ENCODE measurements around the gene ZNF787. TPM values are rescaled to one million over a fixed set of nuclear protein-coding genes. Genes with fewer than 3 reads are reported as not detected.
A peak's percentile ranks its signal among the peaks of the same experiment; 100 is the strongest.

The ZNF787 gene
- total and polyA plus RNA-seq, 2 of the 13 experiments (the other 11 are each of a cell fraction or from before 2014, with no cell fraction given) = 15.1 to 42.8 TPM

DNA sequence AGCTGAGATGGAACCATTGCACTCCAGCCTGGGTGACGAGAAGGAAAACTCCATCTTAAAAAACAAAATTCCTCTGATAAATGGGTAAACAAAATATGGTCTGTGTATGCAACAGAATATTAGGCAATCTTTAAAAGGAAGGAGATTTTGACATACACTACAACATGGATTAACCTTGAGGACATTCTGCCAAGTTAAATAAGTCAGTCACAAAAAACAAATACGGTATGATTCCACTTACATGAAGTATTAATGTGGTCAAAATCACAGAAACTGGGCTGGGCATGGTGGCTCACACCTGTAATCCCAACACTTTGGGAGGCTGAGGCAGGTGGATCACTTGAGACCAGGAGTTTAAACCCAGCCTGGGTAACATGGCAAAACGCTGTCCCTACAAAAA is 17.0 kb upstream of the ZNF787 start (continued):
- TF ChIP-seq, protein P1, sequence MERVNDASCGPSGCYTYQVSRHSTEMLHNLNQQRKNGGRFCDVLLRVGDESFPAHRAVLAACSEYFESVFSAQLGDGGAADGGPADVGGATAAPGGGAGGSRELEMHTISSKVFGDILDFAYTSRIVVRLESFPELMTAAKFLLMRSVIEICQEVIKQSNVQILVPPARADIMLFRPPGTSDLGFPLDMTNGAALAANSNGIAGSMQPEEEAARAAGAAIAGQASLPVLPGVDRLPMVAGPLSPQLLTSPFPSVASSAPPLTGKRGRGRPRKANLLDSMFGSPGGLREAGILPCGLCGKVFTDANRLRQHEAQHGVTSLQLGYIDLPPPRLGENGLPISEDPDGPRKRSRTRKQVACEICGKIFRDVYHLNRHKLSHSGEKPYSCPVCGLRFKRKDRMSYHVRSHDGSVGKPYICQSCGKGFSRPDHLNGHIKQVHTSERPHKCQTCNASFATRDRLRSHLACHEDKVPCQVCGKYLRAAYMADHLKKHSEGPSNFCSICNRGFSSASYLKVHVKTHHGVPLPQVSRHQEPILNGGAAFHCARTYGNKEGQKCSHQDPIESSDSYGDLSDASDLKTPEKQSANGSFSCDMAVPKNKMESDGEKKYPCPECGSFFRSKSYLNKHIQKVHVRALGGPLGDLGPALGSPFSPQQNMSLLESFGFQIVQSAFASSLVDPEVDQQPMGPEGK (CRISPR knock-in tag; IDR thresholded peaks at IDR 0.05) = 0 out of 2 replicates have a peak, but pooled peaks have one; percentile 15
- peak; percentile 54; the same call in 1 of the 2 replicates for TF ChIP-seq KAT8 (CRISPR knock-in tag; IDR thresholded peaks at IDR 0.05)
- TF ChIP-seq, protein P2, sequence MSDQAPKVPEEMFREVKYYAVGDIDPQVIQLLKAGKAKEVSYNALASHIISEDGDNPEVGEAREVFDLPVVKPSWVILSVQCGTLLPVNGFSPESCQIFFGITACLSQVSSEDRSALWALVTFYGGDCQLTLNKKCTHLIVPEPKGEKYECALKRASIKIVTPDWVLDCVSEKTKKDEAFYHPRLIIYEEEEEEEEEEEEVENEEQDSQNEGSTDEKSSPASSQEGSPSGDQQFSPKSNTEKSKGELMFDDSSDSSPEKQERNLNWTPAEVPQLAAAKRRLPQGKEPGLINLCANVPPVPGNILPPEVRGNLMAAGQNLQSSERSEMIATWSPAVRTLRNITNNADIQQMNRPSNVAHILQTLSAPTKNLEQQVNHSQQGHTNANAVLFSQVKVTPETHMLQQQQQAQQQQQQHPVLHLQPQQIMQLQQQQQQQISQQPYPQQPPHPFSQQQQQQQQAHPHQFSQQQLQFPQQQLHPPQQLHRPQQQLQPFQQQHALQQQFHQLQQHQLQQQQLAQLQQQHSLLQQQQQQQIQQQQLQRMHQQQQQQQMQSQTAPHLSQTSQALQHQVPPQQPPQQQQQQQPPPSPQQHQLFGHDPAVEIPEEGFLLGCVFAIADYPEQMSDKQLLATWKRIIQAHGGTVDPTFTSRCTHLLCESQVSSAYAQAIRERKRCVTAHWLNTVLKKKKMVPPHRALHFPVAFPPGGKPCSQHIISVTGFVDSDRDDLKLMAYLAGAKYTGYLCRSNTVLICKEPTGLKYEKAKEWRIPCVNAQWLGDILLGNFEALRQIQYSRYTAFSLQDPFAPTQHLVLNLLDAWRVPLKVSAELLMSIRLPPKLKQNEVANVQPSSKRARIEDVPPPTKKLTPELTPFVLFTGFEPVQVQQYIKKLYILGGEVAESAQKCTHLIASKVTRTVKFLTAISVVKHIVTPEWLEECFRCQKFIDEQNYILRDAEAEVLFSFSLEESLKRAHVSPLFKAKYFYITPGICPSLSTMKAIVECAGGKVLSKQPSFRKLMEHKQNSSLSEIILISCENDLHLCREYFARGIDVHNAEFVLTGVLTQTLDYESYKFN (CRISPR knock-in tag; conservative IDR thresholded peaks at IDR 0.05) = 0 out of 2 replicates have a peak, but pooled peaks have one; percentile 31
- TF ChIP-seq FOXA1 (IDR thresholded peaks at IDR 0.05) = 0 out of 2 replicates have a peak, but pooled peaks have one; percentile 7
- TF ChIP-seq FOXA1 (CRISPR knock-in tag; IDR thresholded peaks at IDR 0.05) = peak; percentile 52; the same call in 1 of the 2 replicates
- TF ChIP-seq FOXP1 (IDR thresholded peaks at IDR 0.05) = no peak
- TF ChIP-seq FOXP1 (CRISPR knock-in tag; IDR thresholded peaks at IDR 0.05) = peak; percentile 64; the same call in 1 of the 2 replicates
- TF ChIP-seq KMT2A (CRISPR knock-in tag; IDR thresholded peaks at IDR 0.05) = no peak
- TF ChIP-seq HMG20A (CRISPR knock-in tag; IDR thresholded peaks at IDR 0.05; ENCODE audit: borderline replicate concordance) = peak; percentile 26; the same call in 1 of the 2 replicates
- peak; percentile 30; the same call in 1 of the 2 replicates for TF ChIP-seq CREM (IDR thresholded peaks at IDR 0.05)
- TF ChIP-seq CREM (CRISPR knock-in tag; IDR thresholded peaks at IDR 0.05) = no peak
- TF ChIP-seq, protein P3, sequence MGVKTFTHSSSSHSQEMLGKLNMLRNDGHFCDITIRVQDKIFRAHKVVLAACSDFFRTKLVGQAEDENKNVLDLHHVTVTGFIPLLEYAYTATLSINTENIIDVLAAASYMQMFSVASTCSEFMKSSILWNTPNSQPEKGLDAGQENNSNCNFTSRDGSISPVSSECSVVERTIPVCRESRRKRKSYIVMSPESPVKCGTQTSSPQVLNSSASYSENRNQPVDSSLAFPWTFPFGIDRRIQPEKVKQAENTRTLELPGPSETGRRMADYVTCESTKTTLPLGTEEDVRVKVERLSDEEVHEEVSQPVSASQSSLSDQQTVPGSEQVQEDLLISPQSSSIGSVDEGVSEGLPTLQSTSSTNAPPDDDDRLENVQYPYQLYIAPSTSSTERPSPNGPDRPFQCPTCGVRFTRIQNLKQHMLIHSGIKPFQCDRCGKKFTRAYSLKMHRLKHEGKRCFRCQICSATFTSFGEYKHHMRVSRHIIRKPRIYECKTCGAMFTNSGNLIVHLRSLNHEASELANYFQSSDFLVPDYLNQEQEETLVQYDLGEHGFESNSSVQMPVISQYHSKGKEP (CRISPR knock-in tag; IDR thresholded peaks at IDR 0.05) = no peak
- TF ChIP-seq SMAD3 (CRISPR knock-in tag; IDR thresholded peaks at IDR 0.05) = 0 out of 2 replicates have a peak, but pooled peaks have one; percentile 62
- TF ChIP-seq, protein P4, sequence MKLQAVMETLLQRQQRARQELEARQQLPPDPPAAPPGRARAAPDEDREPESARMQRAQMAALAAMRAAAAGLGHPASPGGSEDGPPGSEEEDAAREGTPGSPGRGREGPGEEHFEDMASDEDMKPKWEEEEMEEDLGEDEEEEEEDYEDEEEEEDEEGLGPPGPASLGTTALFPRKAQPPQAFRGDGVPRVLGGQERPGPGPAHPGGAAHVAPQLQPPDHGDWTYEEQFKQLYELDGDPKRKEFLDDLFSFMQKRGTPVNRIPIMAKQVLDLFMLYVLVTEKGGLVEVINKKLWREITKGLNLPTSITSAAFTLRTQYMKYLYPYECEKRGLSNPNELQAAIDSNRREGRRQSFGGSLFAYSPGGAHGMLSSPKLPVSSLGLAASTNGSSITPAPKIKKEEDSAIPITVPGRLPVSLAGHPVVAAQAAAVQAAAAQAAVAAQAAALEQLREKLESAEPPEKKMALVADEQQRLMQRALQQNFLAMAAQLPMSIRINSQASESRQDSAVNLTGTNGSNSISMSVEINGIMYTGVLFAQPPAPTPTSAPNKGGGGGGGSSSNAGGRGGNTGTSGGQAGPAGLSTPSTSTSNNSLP (IDR thresholded peaks at IDR 0.05; ENCODE audit: low read depth, low read length) = peak; percentile 41; the same call in 1 of the 2 replicates
- no peak for TF ChIP-seq NR2F6 (IDR thresholded peaks at IDR 0.05)
- TF ChIP-seq NR2F6 (CRISPR knock-in tag; IDR thresholded peaks at IDR 0.05) = 0 out of 2 replicates have a peak, but pooled peaks have one; percentile 16
- no peak for TF ChIP-seq ZNF570 (CRISPR knock-in tag; IDR thresholded peaks at IDR 0.05; ENCODE audit: borderline replicate concordance)
- TF ChIP-seq HDAC2 (CRISPR knock-in tag; IDR thresholded peaks at IDR 0.05) = peak; percentile 27; the same call in 1 of the 2 replicates
- TF ChIP-seq, protein P5, sequence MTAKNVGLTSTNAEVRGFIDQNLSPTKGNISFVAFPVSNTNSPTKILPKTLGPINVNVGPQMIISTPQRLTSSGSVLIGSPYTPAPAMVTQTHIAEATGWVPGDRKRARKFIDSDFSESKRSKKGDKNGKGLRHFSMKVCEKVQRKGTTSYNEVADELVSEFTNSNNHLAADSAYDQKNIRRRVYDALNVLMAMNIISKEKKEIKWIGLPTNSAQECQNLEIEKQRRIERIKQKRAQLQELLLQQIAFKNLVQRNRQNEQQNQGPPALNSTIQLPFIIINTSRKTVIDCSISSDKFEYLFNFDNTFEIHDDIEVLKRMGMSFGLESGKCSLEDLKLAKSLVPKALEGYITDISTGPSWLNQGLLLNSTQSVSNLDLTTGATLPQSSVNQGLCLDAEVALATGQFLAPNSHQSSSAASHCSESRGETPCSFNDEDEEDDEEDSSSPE (CRISPR knock-in tag; IDR thresholded peaks at IDR 0.05) = no peak
- TF ChIP-seq FOXA3 (CRISPR knock-in tag; IDR thresholded peaks at IDR 0.05) = peak; percentile 78
- 0 out of 2 replicates have a peak, but pooled peaks have one; percentile 39 for TF ChIP-seq ELF3 (CRISPR knock-in tag; IDR thresholded peaks at IDR 0.05)

All from HepG2 (cell line).